ENCODE measurements around the gene FOLR3. TPM values are rescaled to one million over a fixed set of nuclear protein-coding genes. Genes with fewer than 3 reads are reported as not detected.
"Not testable (repeated sequence)": the region's sequence is repeated elsewhere in the genome, so short reads cannot be mapped to it uniquely, and the experiment has no call there.

Gene FOLR3
- total RNA-seq, 1 donor from 2014 or later: 1.7 TPM

DNA sequence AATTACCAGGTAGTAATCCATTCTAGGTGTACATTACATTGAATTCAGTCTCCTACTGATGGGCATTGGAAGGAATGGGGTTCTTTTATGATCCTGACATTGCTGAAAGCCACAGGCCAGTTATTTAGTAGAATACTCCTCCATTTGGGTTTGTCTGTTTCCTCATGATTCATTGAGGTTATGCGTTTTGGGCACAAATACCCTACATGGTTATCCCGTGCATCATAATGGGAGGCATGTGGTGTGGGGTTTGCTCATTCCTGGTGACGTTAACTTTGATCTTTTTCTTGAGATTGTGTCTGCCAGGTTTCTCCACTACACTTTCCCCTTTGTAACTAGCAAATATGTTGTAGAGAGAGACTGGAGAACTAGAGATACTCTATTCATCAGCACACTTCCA, 5.5 kb downstream of the FOLR3 start:
- Histone ChIP-seq H3K27ac (replicated peaks) (no peak overlapping the region), H3K36me3 (no peaks in the 10 kb centered on the region), H3K4me3 (no peak overlapping the region), H3K4me1 (no peaks in the 10 kb centered on the region), H3K27me3 (ENCODE audit: low read depth) (no peaks in the 10 kb centered on the region), H3K9me3 (replicated peaks) (no peaks in the 10 kb centered on the region)
- DNase-seq: no peak
- TF ChIP-seq, protein P1, sequence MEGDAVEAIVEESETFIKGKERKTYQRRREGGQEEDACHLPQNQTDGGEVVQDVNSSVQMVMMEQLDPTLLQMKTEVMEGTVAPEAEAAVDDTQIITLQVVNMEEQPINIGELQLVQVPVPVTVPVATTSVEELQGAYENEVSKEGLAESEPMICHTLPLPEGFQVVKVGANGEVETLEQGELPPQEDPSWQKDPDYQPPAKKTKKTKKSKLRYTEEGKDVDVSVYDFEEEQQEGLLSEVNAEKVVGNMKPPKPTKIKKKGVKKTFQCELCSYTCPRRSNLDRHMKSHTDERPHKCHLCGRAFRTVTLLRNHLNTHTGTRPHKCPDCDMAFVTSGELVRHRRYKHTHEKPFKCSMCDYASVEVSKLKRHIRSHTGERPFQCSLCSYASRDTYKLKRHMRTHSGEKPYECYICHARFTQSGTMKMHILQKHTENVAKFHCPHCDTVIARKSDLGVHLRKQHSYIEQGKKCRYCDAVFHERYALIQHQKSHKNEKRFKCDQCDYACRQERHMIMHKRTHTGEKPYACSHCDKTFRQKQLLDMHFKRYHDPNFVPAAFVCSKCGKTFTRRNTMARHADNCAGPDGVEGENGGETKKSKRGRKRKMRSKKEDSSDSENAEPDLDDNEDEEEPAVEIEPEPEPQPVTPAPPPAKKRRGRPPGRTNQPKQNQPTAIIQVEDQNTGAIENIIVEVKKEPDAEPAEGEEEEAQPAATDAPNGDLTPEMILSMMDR (IDR thresholded peaks at IDR 0.05; ENCODE audit: borderline replicate concordance): no peak
- intact Hi-C loops (cut with micrococcal nuclease): no loop called here

DNA sequence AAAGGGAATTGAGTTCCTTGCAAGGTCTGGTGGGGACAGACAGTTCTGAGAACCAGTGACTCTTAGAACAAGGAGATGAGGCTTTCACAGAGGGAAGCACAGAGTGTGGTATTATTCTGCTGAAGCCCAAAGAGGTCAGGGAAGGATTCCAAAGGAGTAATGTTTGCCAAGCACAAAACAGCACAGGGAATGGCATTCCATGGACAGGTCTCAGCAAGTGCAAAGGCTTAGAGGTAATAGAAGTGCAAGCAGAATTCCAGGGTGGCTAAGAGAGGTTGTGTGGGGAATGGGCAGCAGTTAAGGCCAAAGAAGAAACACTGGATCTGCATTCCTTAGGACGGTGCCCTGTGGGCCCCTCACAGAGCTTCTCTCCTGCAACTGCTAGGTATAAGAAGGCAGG, 6.6 kb downstream of the FOLR3 start:
- H3K4me3 ChIP-seq; H3K36me3 ChIP-seq; H3K27me3 ChIP-seq (ENCODE audit: low read depth); H3K27ac ChIP-seq (replicated peaks); intact Hi-C loops (cut with micrococcal nuclease); DNase-seq; H3K4me1 ChIP-seq; H3K9me3 ChIP-seq (replicated peaks): not testable (repeated sequence)

DNA sequence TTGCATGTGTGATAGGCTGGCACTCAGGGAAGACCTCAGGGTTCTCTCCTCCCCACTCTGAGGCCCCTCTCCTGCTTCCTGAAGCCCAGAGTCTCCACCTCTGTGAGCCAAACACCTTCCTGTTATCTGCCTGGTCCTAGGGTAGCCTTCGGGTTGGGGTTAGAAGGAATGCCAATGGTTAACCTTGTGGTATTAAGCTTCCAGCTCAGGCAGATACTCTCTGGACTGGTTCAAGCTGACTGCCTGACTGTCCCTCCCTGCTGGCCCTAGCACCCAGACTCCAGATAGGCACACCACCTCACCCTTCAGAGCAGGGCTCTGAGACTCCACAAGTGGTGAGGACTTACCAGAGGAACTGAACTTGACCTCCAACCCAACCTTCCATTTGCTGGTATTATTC, 7.0 kb downstream of the FOLR3 start:
- H3K9me3 ChIP-seq (replicated peaks); intact Hi-C loops (cut with micrococcal nuclease); H3K27ac ChIP-seq (replicated peaks); H3K27me3 ChIP-seq (ENCODE audit: low read depth); H3K4me1 ChIP-seq; DNase-seq; H3K4me3 ChIP-seq; H3K36me3 ChIP-seq: not testable (repeated sequence)

DNA sequence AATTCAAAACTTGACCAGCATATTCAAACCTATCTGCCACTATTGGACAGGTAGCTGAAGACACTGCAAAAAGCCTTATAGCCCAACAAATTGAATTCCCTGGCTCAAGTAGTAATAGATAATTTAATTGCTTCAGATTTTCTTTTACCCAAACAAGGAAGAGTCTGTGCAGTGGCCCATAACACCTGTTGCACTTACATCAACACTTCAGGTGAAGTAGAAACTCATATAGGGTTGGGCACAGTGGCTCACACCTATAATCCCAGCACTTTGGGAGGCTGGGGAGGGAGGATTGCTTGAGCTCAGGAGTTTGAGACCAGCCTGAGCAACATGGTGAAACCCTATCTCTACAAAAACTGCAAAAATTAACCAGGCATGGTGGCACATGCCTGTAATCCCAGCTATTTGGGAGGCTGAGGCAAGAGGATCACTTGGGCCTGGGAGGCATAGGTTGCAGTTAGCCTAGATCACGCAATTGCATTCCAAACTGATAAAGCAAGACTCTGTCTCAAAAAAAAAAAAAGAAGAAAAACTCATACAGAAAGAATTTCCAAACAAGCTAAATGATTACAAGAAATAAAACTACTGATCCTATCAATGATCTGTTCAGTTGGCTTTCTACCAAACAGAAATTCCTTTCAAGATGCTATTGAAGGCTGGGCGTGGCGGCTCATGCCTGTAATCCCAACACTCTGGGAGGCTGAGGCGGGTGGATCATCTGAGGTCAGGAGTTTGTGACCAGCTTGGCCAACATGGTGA, 9.5 kb downstream of the FOLR3 start:
- Histone ChIP-seq H3K4me3 (no peak overlapping the region), H3K4me1 (no peaks in the 10 kb centered on the region), H3K27me3 (ENCODE audit: low read depth) (peaks cover 6% of the 10 kb centered on the region), H3K27ac (replicated peaks) (no peak overlapping the region), H3K36me3 (no peaks in the 10 kb centered on the region), H3K9me3 (replicated peaks) (no peaks in the 10 kb centered on the region)
- TF ChIP-seq, protein P1 (IDR thresholded peaks at IDR 0.05; ENCODE audit: borderline replicate concordance): no peak
- DNase-seq: no peak
- intact Hi-C loops (cut with micrococcal nuclease): no loop called here

DNA sequence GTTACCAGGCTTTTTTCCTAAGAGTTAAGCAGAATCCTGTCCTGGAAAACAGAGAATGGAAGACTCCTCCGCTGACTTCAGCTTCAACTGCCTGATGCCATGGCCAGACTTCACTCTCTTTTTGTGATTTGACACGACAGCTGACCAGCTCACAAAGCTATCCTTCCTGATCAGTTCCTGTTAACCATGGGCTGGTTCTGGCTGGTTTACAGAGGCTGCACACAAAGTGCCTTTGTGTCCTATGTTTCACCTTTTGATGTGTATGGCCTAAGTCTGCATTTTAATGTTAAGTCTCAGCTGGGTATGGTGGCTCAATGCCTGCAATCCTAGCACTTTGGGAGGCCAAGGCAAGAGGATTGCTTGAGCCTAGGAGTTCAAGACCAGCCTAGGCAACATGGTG, 11.1 kb downstream of the FOLR3 start:
- Histone ChIP-seq H3K36me3 (no peaks in the 10 kb centered on the region), H3K27me3 (ENCODE audit: low read depth) (peaks cover 6% of the 10 kb centered on the region), H3K4me1 (no peaks in the 10 kb centered on the region), H3K27ac (replicated peaks) (no peak overlapping the region), H3K4me3 (no peak overlapping the region), H3K9me3 (replicated peaks) (no peaks in the 10 kb centered on the region)
- DNase-seq: no peak
- intact Hi-C loops (cut with micrococcal nuclease): no loop called here
- TF ChIP-seq, protein P1 (IDR thresholded peaks at IDR 0.05; ENCODE audit: borderline replicate concordance): no peak

DNA sequence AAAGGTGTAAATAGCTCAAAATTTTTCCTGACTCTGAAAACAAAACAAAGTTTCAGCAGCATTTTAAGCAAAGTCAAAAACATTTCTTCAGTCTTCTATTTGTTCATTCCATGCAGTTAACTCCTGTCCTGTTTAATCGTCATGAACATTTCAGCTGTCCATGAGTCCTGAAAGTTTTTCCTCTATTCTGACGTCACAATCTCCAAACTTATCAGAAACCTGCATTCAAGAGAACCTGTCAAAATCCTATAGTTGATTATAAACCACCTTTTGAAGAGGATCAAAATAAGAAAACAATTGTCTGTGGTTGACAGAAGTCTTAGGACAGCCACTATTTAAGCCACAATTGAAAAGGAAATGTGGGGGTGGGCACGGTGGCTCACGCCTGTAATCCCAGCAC, 15.4 kb downstream of the FOLR3 start:
- H3K9me3 ChIP-seq (replicated peaks): no peaks in the 10 kb centered on the region
- no peak for DNase-seq
- intact Hi-C loops (cut with micrococcal nuclease): no loop called here
- no peaks in the 10 kb centered on the region for H3K4me1 ChIP-seq
- TF ChIP-seq, protein P1 (IDR thresholded peaks at IDR 0.05; ENCODE audit: borderline replicate concordance): no peak
- no peaks in the 10 kb centered on the region for H3K36me3 ChIP-seq
- peaks cover 6% of the 10 kb centered on the region for H3K27me3 ChIP-seq (ENCODE audit: low read depth)
- H3K4me3 ChIP-seq: no peak overlapping the region
- H3K27ac ChIP-seq (replicated peaks): no peak overlapping the region

DNA sequence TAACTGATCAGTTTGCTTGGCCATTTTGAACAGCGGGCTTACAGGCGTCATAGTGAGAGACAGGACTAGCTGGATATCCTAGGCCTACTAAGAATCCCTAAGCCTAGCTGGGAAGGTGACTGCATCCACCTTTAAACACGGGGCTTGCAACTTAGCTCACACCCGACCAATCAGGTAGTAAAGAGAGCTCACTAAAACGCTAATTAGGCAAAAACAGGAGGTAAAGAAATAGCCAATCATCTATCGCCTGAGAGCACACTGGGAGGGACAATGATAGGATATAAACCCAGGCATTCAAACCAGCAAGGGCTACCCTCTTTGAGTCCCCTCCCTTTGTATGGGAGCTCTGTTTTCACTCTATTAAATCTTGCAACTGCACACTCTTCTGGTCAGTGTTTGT, 18.3 kb downstream of the FOLR3 start:
- intact Hi-C loops (cut with micrococcal nuclease); H3K36me3 ChIP-seq; H3K4me3 ChIP-seq; H3K4me1 ChIP-seq; H3K9me3 ChIP-seq (replicated peaks); DNase-seq; H3K27ac ChIP-seq (replicated peaks): not testable (repeated sequence)
- peaks cover 14% of the 10 kb centered on the region for H3K27me3 ChIP-seq (ENCODE audit: low read depth)

Measured in left ventricle myocardium inferior (tissue), 1 donor.